H1 (cell line): Measurements from ENCODE around the gene KIF3B. TPM values are rescaled to one million over a fixed set of nuclear protein-coding genes. Genes with fewer than 3 reads are reported as not detected.

Experiments used
- CTCF ChIA-PET: fragments of 300-600 bp; sonication (Branson Sonifier 250); formaldehyde crosslinking; loops from one replicate; lab custom pipeline; 2021; ENCODE audit not compliant: partially characterized antibody; lab: Charles Lee
- POLR2A ChIA-PET: fragments of 300-600 bp; sonication (Branson Sonifier 250); formaldehyde crosslinking; loops from one replicate; lab custom pipeline; 2021; ENCODE audit warnings: inconsistent platforms; ENCODE audit not compliant: partially characterized antibody; lab: Charles Lee
- DNase-seq, 2 experiments: peaks; one replicate each; pipeline versions ENCODE4 v3.0.0 to v3.0.0-alpha.2; 2010 to 2022; ENCODE audit warnings: low spot score in 2 of 2, low read depth in 1 of 2, mixed read lengths in 1 of 2
- FAIRE-seq: peaks from 2 replicates; lab custom pipeline; 2011; peaks lifted over from hg19 to GRCh38; lab: Jason Lieb, UNC
- H2AFZ ChIP-seq: 2 replicates; pipeline ENCODE4 v1.8.1; 2012; ENCODE audit warnings: low read length, inconsistent platforms
- H2AK5ac ChIP-seq: 2 replicates; pipeline ENCODE4 v1.6.1; 2013; ENCODE audit warnings: low read depth, low read length
- H2BK120ac ChIP-seq: replicated peaks from 2 replicates; pipeline ENCODE3; 2013; ENCODE audit warnings: low read depth, low read length, inconsistent platforms
- H2BK12ac ChIP-seq: 2 replicates; pipeline ENCODE4 v1.6.1; 2013; ENCODE audit warnings: low read depth, low read length
- H2BK15ac ChIP-seq: 2 replicates; pipeline ENCODE4 v1.6.1; 2013; ENCODE audit warnings: low read length
- H2BK20ac ChIP-seq: 2 replicates; pipeline ENCODE4 v1.6.1; 2013; ENCODE audit warnings: low read length
- H2BK5ac ChIP-seq: 2 replicates; pipeline ENCODE4 v1.6.1; 2013; ENCODE audit warnings: low read depth, low read length
- H3K14ac ChIP-seq: 2 replicates; pipeline ENCODE4 v1.6.1; 2013; ENCODE audit warnings: inconsistent platforms; ENCODE audit not compliant: insufficient read length
- H3K18ac ChIP-seq: 2 replicates; pipeline ENCODE4 v1.6.1; 2013; ENCODE audit warnings: low read length; ENCODE audit errors: extremely low read depth
- H3K23ac ChIP-seq: 2 replicates; pipeline ENCODE4 v1.6.1; 2013; ENCODE audit warnings: inconsistent platforms; ENCODE audit not compliant: insufficient read length
- H3K23me2 ChIP-seq: 2 replicates; pipeline ENCODE4 v1.6.1; 2013; ENCODE audit warnings: low read depth, low read length
- H3K27ac ChIP-seq: 2 replicates; pipeline ENCODE4 v1.6.1; 2011; ENCODE audit warnings: low read depth, low read length, inconsistent platforms
- H3K27me3 ChIP-seq, 4 experiments: replicated peaks in 1 of 4; 1 replicate in 1 of 4; 2 replicates in 3 of 4; pipeline versions ENCODE4 v1.6.1 to v1.8.1; 2011 to 2013; ENCODE audit warnings: low read length in 3 of 4, mild to moderate bottlenecking in 3 of 4, inconsistent platforms in 2 of 4, mixed read lengths in 2 of 4, moderate library complexity in 1 of 4; ENCODE audit not compliant: control insufficient read depth in 3 of 4, insufficient read depth in 3 of 4; ENCODE audit errors: extremely low read depth in 1 of 4
- H3K36me3 ChIP-seq, 4 experiments: 2 replicates each; pipeline versions ENCODE4 v1.6.1 to v1.8.1; 2011 to 2013; ENCODE audit warnings: mild to moderate bottlenecking in 4 of 4, low read length in 3 of 4, moderate library complexity in 2 of 4, control low read depth in 1 of 4, inconsistent platforms in 1 of 4; ENCODE audit not compliant: insufficient read depth in 4 of 4, control insufficient read depth in 2 of 4
- H3K4ac ChIP-seq: replicated peaks from 2 replicates; pipeline ENCODE3; 2013; ENCODE audit warnings: low read length, low read depth, mixed read lengths, inconsistent platforms; ENCODE audit not compliant: insufficient read length
- H3K4me1 ChIP-seq, 4 experiments: replicated peaks in 1 of 4; 1 replicate in 1 of 4; 2 replicates in 3 of 4; pipeline versions ENCODE4 v1.6.1 to v1.8.1; 2011 to 2013; ENCODE audit warnings: low read length in 3 of 4, inconsistent platforms in 2 of 4, mixed read lengths in 1 of 4; ENCODE audit not compliant: insufficient read depth in 4 of 4, control insufficient read depth in 3 of 4
- H3K4me2 ChIP-seq, 2 experiments: 2 replicates each; pipeline versions ENCODE4 v1.6.1 to v1.8.1; 2011 to 2013; ENCODE audit warnings: low read depth in 2 of 2, low read length in 2 of 2, control low read depth in 1 of 2, inconsistent platforms in 1 of 2, mild to moderate bottlenecking in 1 of 2; ENCODE audit not compliant: insufficient read depth in 1 of 2
- H3K4me3 ChIP-seq, 4 experiments: fragments of 200-600, 300-600 bp in 1 of 4; sonication (generic), shearing (Covaris generic), sonication (Bioruptor Twin) in 1 of 4; 2 replicates each; pipeline versions ENCODE4 v1.5.1 to v1.8.1; 2011 to 2016; ENCODE audit warnings: low read length in 4 of 4, low read depth in 3 of 4, control low read depth in 2 of 4, inconsistent platforms in 2 of 4, mild to moderate bottlenecking in 2 of 4, mixed read lengths in 1 of 4, moderate library complexity in 1 of 4; ENCODE audit not compliant: insufficient read depth in 2 of 4; ENCODE audit errors: extremely low read depth in 1 of 4
- H3K56ac ChIP-seq: replicated peaks from 2 replicates; pipeline ENCODE3; 2013; ENCODE audit warnings: low read depth, mild to moderate bottlenecking, mixed read lengths, low read length, inconsistent platforms; ENCODE audit not compliant: insufficient read length
- H3K79me1 ChIP-seq: 2 replicates; pipeline ENCODE4 v1.6.1; 2013; ENCODE audit warnings: low read depth, low read length, control low read depth
- H3K79me2 ChIP-seq, 2 experiments: 2 replicates each; pipeline versions ENCODE4 v1.6.1 to v1.8.1; 2012 to 2013; ENCODE audit warnings: low read length in 2 of 2, mild to moderate bottlenecking in 2 of 2, inconsistent platforms in 1 of 2; ENCODE audit not compliant: insufficient read depth in 2 of 2, control insufficient read depth in 1 of 2
- H3K9ac ChIP-seq, 4 experiments: replicated peaks in 1 of 4; 1 replicate in 1 of 4; 2 replicates in 3 of 4; pipeline versions ENCODE4 v1.6.1 to v1.8.1; 2011 to 2013; ENCODE audit warnings: low read depth in 3 of 4, low read length in 3 of 4, control low read depth in 2 of 4, mild to moderate bottlenecking in 2 of 4, moderate library complexity in 2 of 4, inconsistent platforms in 1 of 4; ENCODE audit errors: extremely low read depth in 1 of 4
- H3K9me3 ChIP-seq, 2 experiments: 2 replicates each; pipeline versions ENCODE4 v1.6.1 to v1.8.1; 2012 to 2013; ENCODE audit warnings: mild to moderate bottlenecking in 2 of 2, moderate library complexity in 2 of 2, control low read depth in 1 of 2, inconsistent platforms in 1 of 2, low read depth in 1 of 2, low read length in 1 of 2, mixed read lengths in 1 of 2; ENCODE audit not compliant: insufficient read depth in 2 of 2
- H4K20me1 ChIP-seq, 2 experiments: replicated peaks in 1 of 2; 2 replicates each; pipeline versions ENCODE3 to v1.8.1; 2011 to 2013; ENCODE audit warnings: inconsistent platforms in 2 of 2, low read length in 2 of 2, mild to moderate bottlenecking in 1 of 2; ENCODE audit not compliant: insufficient read depth in 2 of 2, control insufficient read depth in 1 of 2
- H4K5ac ChIP-seq: 2 replicates; pipeline ENCODE4 v1.6.1; 2013; ENCODE audit warnings: low read length, low read depth, mixed read lengths, inconsistent platforms; ENCODE audit not compliant: insufficient read length
- H4K8ac ChIP-seq: 2 replicates; pipeline ENCODE4 v1.8.0; 2013; ENCODE audit warnings: mild to moderate bottlenecking, moderate library complexity, low read length, inconsistent platforms; ENCODE audit not compliant: insufficient read depth; ENCODE audit errors: extremely low read depth
- H4K91ac ChIP-seq: replicated peaks from 2 replicates; pipeline ENCODE3; 2013; ENCODE audit warnings: low read length, mixed read lengths, inconsistent platforms; ENCODE audit not compliant: insufficient read length
- ASH2L ChIP-seq: fragments of 200-600, 300-600 bp; sonication (generic); IDR thresholded peaks from one replicate; pipeline ENCODE4 v1.7.1; 2017; ENCODE audit warnings: low read length
- CTBP2 ChIP-seq: IDR thresholded peaks from 2 replicates; pipeline ENCODE4 v1.7.0; 2011; ENCODE audit warnings: borderline replicate concordance, mild to moderate bottlenecking, moderate library complexity, mixed read lengths, low read length; ENCODE audit not compliant: insufficient read depth, insufficient read length
- EZH2 ChIP-seq: fragments of 200-600 bp; sonication (generic); IDR thresholded peaks from 2 replicates; pipeline ENCODE4 v1.7.1; 2012; ENCODE audit warnings: low read depth, mild to moderate bottlenecking, moderate library complexity, low read length, inconsistent platforms; ENCODE audit not compliant: severe bottlenecking
- GABPA ChIP-seq: IDR thresholded peaks from 2 replicates; pipeline ENCODE4 v1.6.1; 2011; ENCODE audit warnings: mild to moderate bottlenecking, low read length, moderate library complexity, borderline replicate concordance; ENCODE audit not compliant: insufficient read depth
- KDM4A ChIP-seq: IDR thresholded peaks from one replicate; pipeline ENCODE4 v1.7.1; 2012; ENCODE audit warnings: low read depth, mild to moderate bottlenecking, moderate library complexity, low read length, inconsistent platforms; ENCODE audit not compliant: severe bottlenecking
- POU5F1 ChIP-seq: IDR thresholded peaks from 2 replicates; pipeline ENCODE4 v1.6.1; 2011; ENCODE audit warnings: low read depth, mild to moderate bottlenecking, low read length, moderate library complexity
- RNF2 ChIP-seq: fragments of 200-900, 300-1000 bp; sonication (generic); IDR thresholded peaks from 2 replicates; pipeline ENCODE4 v1.7.1; 2016; ENCODE audit warnings: borderline replicate concordance, low read depth, mild to moderate bottlenecking, antibody characterized with exemption, low read length; ENCODE audit not compliant: poor library complexity, severe bottlenecking; ENCODE audit errors: missing control alignments
- SAP30 ChIP-seq: fragments of 300-600 bp; sonication (generic); IDR thresholded peaks from 2 replicates; pipeline ENCODE4 v1.7.1; 2012; ENCODE audit warnings: low read length, moderate library complexity, mild to moderate bottlenecking, inconsistent platforms; ENCODE audit not compliant: insufficient read depth, insufficient replicate concordance
- SIX5 ChIP-seq: IDR thresholded peaks from 2 replicates; pipeline ENCODE4 v1.6.1; 2011; ENCODE audit warnings: mild to moderate bottlenecking, low read depth, low read length
- SUZ12 ChIP-seq: fragments of 200-600 bp; sonication (generic); IDR thresholded peaks from 2 replicates; pipeline ENCODE4 v1.6.1; 2012; ENCODE audit warnings: mild to moderate bottlenecking, inconsistent platforms, low read length, moderate library complexity, mixed read lengths
- TAF7 ChIP-seq: optimal IDR thresholded peaks from 2 replicates; pipeline ENCODE3; 2011; ENCODE audit warnings: low read depth, mild to moderate bottlenecking, inconsistent platforms, low read length, moderate library complexity, borderline replicate concordance
- WGBS, 2 experiments: shearing (Covaris generic) in 1 of 2; methylation state at CpG; one replicate each; pipeline versions ENCODE4 v1.1.6 to v1.1.7; 2013 to 2015; ENCODE audit warnings: low lambda C conversion rate in 2 of 2, mixed read lengths in 2 of 2, inconsistent platforms in 1 of 2, low coverage in 1 of 2, missing lambda C conversion rate in 1 of 2; ENCODE audit not compliant: insufficient replicate concordance in 2 of 2, insufficient coverage in 1 of 2, insufficient read length in 1 of 2; ENCODE audit errors: extremely low coverage in 1 of 2, missing lambda C conversion rate in 1 of 2; 5-methylcytosine and 5-hydroxymethylcytosine counted together
- polyA plus RNA-seq, 7 experiments: library from polyadenylated mRNA; depleted of rRNA in 3 of 7; stranded (reverse) in 5 of 7; unstranded in 2 of 7; fragments of >200 nt in 5 of 7; fragments of 200-250 nt in 2 of 7; gene quantifications; 1 replicate in 5 of 7; 2 replicates in 1 of 7; 4 replicates in 1 of 7; pipeline versions ENCODE4 v1.2.1 to v1.2.3, GENCODE V29; 2011 to 2013; ENCODE audit warnings: missing spikeins in 2 of 7, mixed read lengths in 2 of 7
- total RNA-seq: library from RNA; stranded (reverse); fragmentation: NEBNext Ultra II Directional; extraction: Animal tissue kit (Norgen Biotek cat#: 25700); gene quantifications from 2 replicates; pipeline ENCODE4 v1.2.1, GENCODE V29; 2021
- TF ChIP-seq, protein P1 (sequence below): IDR thresholded peaks from 2 replicates; pipeline ENCODE4 v1.6.1; 2011; ENCODE audit warnings: low read depth, mild to moderate bottlenecking, low read length; ENCODE audit not compliant: insufficient read depth

KIF3B gene
- total and polyA plus RNA-seq, 2 of the 8 experiments (the other 6 are each of a cell fraction or from before 2014, with no cell fraction given): 10.1 to 22.4 TPM

- no peak overlapping the region for H4K8ac ChIP-seq
- no peak overlapping the region for H3K27ac ChIP-seq
- 91% methylated on average over 5 of the region's 5 CpGs; no CpG with 5 or more reads in 1 of the 2 experiments for WGBS, 2 experiments
- no peak overlapping the region for H3K18ac ChIP-seq
- no peak overlapping the region for H2BK12ac ChIP-seq
- H3K4me2 ChIP-seq: no peak overlapping the region
- H3K9ac ChIP-seq: no peak overlapping the region
- no peaks in the 10 kb centered on the region for H3K4me1 ChIP-seq
- H2BK5ac ChIP-seq: no peak overlapping the region
- no peaks in the 10 kb centered on the region for H4K20me1 ChIP-seq
- ChIA-PET CTCF (interaction anchor here (0.7 kb wide), 1 partner anchor 181 kb away, joined by 3 read pairs; no protein-coding TSS in a partner anchor), POLR2A (interaction anchor here (0.8 kb wide), 1 partner anchor 11 kb away, joined by 3 read pairs; no protein-coding TSS in a partner anchor)
- 0 out of 7 replicates have a peak, but pooled peaks cover 0 to 2% (median 0%) of the 10 kb centered on the region in 4 experiments for H3K27me3 ChIP-seq
- H2AK5ac ChIP-seq: no peak overlapping the region
- no peak overlapping the region for H3K14ac ChIP-seq
- no peak overlapping the region for H2BK120ac ChIP-seq
- H3K4ac ChIP-seq: no peak overlapping the region
- peaks cover 0 to 3% of the 10 kb centered on the region in 2 experiments; a peak in 2 of 4 replicates for H3K9me3 ChIP-seq
- H2AFZ ChIP-seq: no peak overlapping the region
- H2BK20ac ChIP-seq: no peak overlapping the region
- H4K91ac ChIP-seq: no peak overlapping the region
- H3K23me2 ChIP-seq: no peaks in the 10 kb centered on the region
- no peak overlapping the region for H2BK15ac ChIP-seq
- H4K5ac ChIP-seq: no peak overlapping the region
- FAIRE-seq (no peak), DNase-seq (no peak)
- no peak overlapping the region for H3K56ac ChIP-seq
- H3K36me3 ChIP-seq: no peaks in the 10 kb centered on the region
- no peak overlapping the region for H3K4me3 ChIP-seq
- no peaks in the 10 kb centered on the region for H3K79me2 ChIP-seq
- H3K79me1 ChIP-seq: no peaks in the 10 kb centered on the region
- H3K23ac ChIP-seq: no peak overlapping the region
- no peak for TF ChIP-seq SIX5
- TF ChIP-seq CTBP2: no peak
- no peak for TF ChIP-seq GABPA
- no peak for TF ChIP-seq ASH2L
- no peak for TF ChIP-seq EZH2
- TF ChIP-seq KDM4A: no peak
- TF ChIP-seq RNF2: no peak
- no peak for TF ChIP-seq SAP30
- no peak for TF ChIP-seq SUZ12
- TF ChIP-seq POU5F1: no peak
- TF ChIP-seq, protein P1, sequence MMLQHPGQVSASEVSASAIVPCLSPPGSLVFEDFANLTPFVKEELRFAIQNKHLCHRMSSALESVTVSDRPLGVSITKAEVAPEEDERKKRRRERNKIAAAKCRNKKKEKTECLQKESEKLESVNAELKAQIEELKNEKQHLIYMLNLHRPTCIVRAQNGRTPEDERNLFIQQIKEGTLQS: no peak
- TF ChIP-seq TAF7: no peak
Observed at GRCh38 chr20:32248043-32248442, 29.4 kb upstream of the KIF3B start.
